OCI-LY7 (cell line): Measurements from ENCODE around the gene CEP104.

Experiments used
- CTCF ChIP-seq: fragments of 200-600 bp; sonication (generic); conservative IDR thresholded peaks from 2 replicates; pipeline ENCODE4 v1.5.1; 2014; ENCODE audit warnings: mild to moderate bottlenecking, antibody characterized with exemption, low read length, moderate library complexity, mixed read lengths
- EZH2phosphoT487 ChIP-seq: fragments of 200-600 bp; sonication (generic); IDR thresholded peaks from 2 replicates; pipeline ENCODE4 v1.6.1; 2018; ENCODE audit warnings: low read depth, borderline replicate concordance, mild to moderate bottlenecking, mixed run types, antibody characterized with exemption, low read length, moderate library complexity, mixed read lengths

GRCh38 chr1:3858231-3858981 is 1.4 kb upstream of the CEP104 start:
- peak; percentile 50 for TF ChIP-seq CTCF
- no peak for TF ChIP-seq EZH2phosphoT487
